Measurements from ENCODE around the gene CPED1.
"Not testable (repeated sequence)": the region's sequence is repeated elsewhere in the genome, so short reads cannot be mapped to it uniquely, and the experiment has no call there.

Gene CPED1

GRCh38 chr7:120996988-120997345 is 8.5 kb downstream of the CPED1 start:
- no peak for DNase-seq (ENCODE audit: low read depth)

- DNase-seq (ENCODE audit: low read depth): no peak
Observed at GRCh38 chr7:120997882-120998474, 9.5 kb downstream of the CPED1 start.

- no peak for DNase-seq (ENCODE audit: low read depth)
Observed at GRCh38 chr7:120998520-120998919, 10.0 kb downstream of the CPED1 start.

- DNase-seq (ENCODE audit: low read depth): no peak
Observed at GRCh38 chr7:120998996-120999565, 10.6 kb downstream of the CPED1 start.

GRCh38 chr7:121000081-121000983 is 11.8 kb downstream of the CPED1 start:
- no peak for DNase-seq (ENCODE audit: low read depth)

GRCh38 chr7:121001234-121001906 is 12.9 kb downstream of the CPED1 start:
- no peak for DNase-seq (ENCODE audit: low read depth)

GRCh38 chr7:121002048-121002756 is 13.7 kb downstream of the CPED1 start:
- no peak for DNase-seq (ENCODE audit: low read depth)

GRCh38 chr7:121002757-121003200 is 14.3 kb downstream of the CPED1 start:
- no peak for DNase-seq (ENCODE audit: low read depth)

GRCh38 chr7:121003986-121004685 is 15.6 kb downstream of the CPED1 start:
- no peak for DNase-seq (ENCODE audit: low read depth)

GRCh38 chr7:121005058-121005457 is 16.5 kb downstream of the CPED1 start:
- not testable (repeated sequence) for DNase-seq (ENCODE audit: low read depth)

- no peak for DNase-seq (ENCODE audit: low read depth)
Observed at GRCh38 chr7:121005996-121006584, 17.6 kb downstream of the CPED1 start.

- no peak for DNase-seq (ENCODE audit: low read depth)
Observed at GRCh38 chr7:121006711-121007315, 18.3 kb downstream of the CPED1 start.

- DNase-seq (ENCODE audit: low read depth): no peak
Observed at GRCh38 chr7:121008816-121009215, 20.3 kb downstream of the CPED1 start.

GRCh38 chr7:121011401-121011800 is 22.9 kb downstream of the CPED1 start:
- DNase-seq (ENCODE audit: low read depth): no peak

- no peak for DNase-seq (ENCODE audit: low read depth)
Observed at GRCh38 chr7:121012170-121012874, 23.8 kb downstream of the CPED1 start.

- DNase-seq (ENCODE audit: low read depth): no peak
Observed at GRCh38 chr7:121012919-121013318, 24.4 kb downstream of the CPED1 start.

- no peak for DNase-seq (ENCODE audit: low read depth)
Observed at GRCh38 chr7:121015560-121015959, 27.0 kb downstream of the CPED1 start.

- DNase-seq (ENCODE audit: low read depth): no peak
Observed at GRCh38 chr7:121016966-121017365, 28.5 kb downstream of the CPED1 start.

- DNase-seq (ENCODE audit: low read depth): no peak
Observed at GRCh38 chr7:121017586-121017985, 29.1 kb downstream of the CPED1 start.

GRCh38 chr7:121019018-121019417 is 30.5 kb downstream of the CPED1 start:
- DNase-seq (ENCODE audit: low read depth): no peak

Measured in stimulated activated CD8-positive, alpha-beta memory T cell treated with anti-CD3 and anti-CD28 coated beads, Interleukin-12 subunit alpha, Interleukin-12 subunit beta, amount 100 ng/mL, for 1 hour (primary cell).